GM12878 (cell line): ENCODE data around the gene KIRREL3. TPM values are rescaled to one million over a fixed set of nuclear protein-coding genes. Genes with fewer than 3 reads are reported as not detected.

Experiments used
- ATAC-seq: fragments of 200-7000 bp; cut with Tn5 transposase; 3 replicates; pipeline ENCODE4 v1.9.1; 2020; ENCODE audit warnings: mild to moderate bottlenecking, moderate library complexity
- BruUV-seq: library from RNA; stranded (reverse); fragments of 400-500 nt; replicated peaks from 2 replicates; lab custom pipeline; 2021; lab: Mats Ljungman, UMichigan
- CTCF ChIA-PET: fragments of 300-600 bp; sonication (Branson Sonifier 250); formaldehyde crosslinking; extraction: SDS; loops from one replicate; lab custom pipeline; 2021; ENCODE audit warnings: inconsistent platforms; lab: Yijun Ruan, JAX
- POLR2A ChIA-PET: fragments of 350-600 bp; formaldehyde crosslinking; extraction: SDS; loops from one replicate; lab custom pipeline; 2021; ENCODE audit warnings: inconsistent platforms; lab: Charles Lee
- RAD21 ChIA-PET: fragments of 300-600 bp; sonication (Branson Sonifier 250); formaldehyde crosslinking; loops from one replicate; lab custom pipeline; 2023; ENCODE audit warnings: antibody characterized with exemption; ENCODE audit not compliant: unreplicated experiment; lab: Charles Lee
- SMC1A ChIA-PET: fragments of 300-600 bp; sonication (Branson Sonifier 250); formaldehyde crosslinking; loops from one replicate; lab custom pipeline; 2023; ENCODE audit not compliant: unreplicated experiment, uncharacterized antibody; lab: Charles Lee
- DNase-seq: peaks from one replicate; pipeline ENCODE4 v3.0.0-alpha.2; 2011; ENCODE audit warnings: low read depth, low spot score
- FAIRE-seq: peaks from 3 replicates; lab custom pipeline; 2011; peaks lifted over from hg19 to GRCh38; lab: Jason Lieb, UNC
- H2AFZ ChIP-seq: 2 replicates; pipeline ENCODE4 v1.6.0; 2011; ENCODE audit warnings: low read depth, low read length, control low read depth; ENCODE audit not compliant: control insufficient read depth
- H3K27ac ChIP-seq: 2 replicates; pipeline ENCODE4 v1.5.1; 2011; ENCODE audit warnings: control low read depth; ENCODE audit not compliant: control insufficient read depth, insufficient read depth
- H3K27me3 ChIP-seq, 2 experiments: replicated peaks in 1 of 2; 2 replicates each; pipeline versions ENCODE4 v1.6.0 to v1.6.1; 2011; ENCODE audit warnings: low read length in 1 of 2; ENCODE audit not compliant: control insufficient read depth in 2 of 2, insufficient read depth in 2 of 2
- H3K36me3 ChIP-seq, 2 experiments: 2 replicates each; pipeline ENCODE4 v1.5.1; 2011; ENCODE audit warnings: low read length in 1 of 2; ENCODE audit not compliant: control insufficient read depth in 2 of 2, insufficient read depth in 2 of 2
- H3K4me1 ChIP-seq: 2 replicates; pipeline ENCODE4 v1.6.1; 2011; ENCODE audit warnings: mild to moderate bottlenecking, low read length, moderate library complexity, mixed read lengths; ENCODE audit not compliant: control insufficient read depth, insufficient read depth
- H3K4me2 ChIP-seq: 2 replicates; pipeline ENCODE4 v1.6.0; 2011; ENCODE audit warnings: control low read depth; ENCODE audit not compliant: control insufficient read depth, insufficient read depth
- H3K4me3 ChIP-seq: fragments of 200-600 bp; sonication (generic); 2 replicates; pipeline ENCODE4 v1.5.1; 2016
- H3K79me2 ChIP-seq: 2 replicates; pipeline ENCODE4 v1.6.0; 2011; ENCODE audit warnings: low read length; ENCODE audit not compliant: control insufficient read depth, insufficient read depth
- H3K9ac ChIP-seq: 2 replicates; pipeline ENCODE4 v1.8.0; 2011; ENCODE audit warnings: low read length, control low read depth, mixed read lengths; ENCODE audit not compliant: control insufficient read depth, insufficient read depth
- H3K9me3 ChIP-seq: replicated peaks from 3 replicates; pipeline ENCODE4 v1.5.1; 2011; ENCODE audit warnings: mild to moderate bottlenecking, low read length; ENCODE audit not compliant: control insufficient read depth, insufficient read depth
- H4K20me1 ChIP-seq: 2 replicates; pipeline ENCODE4 v1.6.0; 2011; ENCODE audit not compliant: control insufficient read depth, insufficient read depth
- CBX5 ChIP-seq: sonication (generic); IDR thresholded peaks from 2 replicates; pipeline ENCODE4 v1.6.1; 2016; ENCODE audit warnings: low read depth, moderate library complexity, mild to moderate bottlenecking, inconsistent platforms
- GABPA ChIP-seq: IDR thresholded peaks from 2 replicates; pipeline ENCODE4 v1.6.1; 2014; ENCODE audit warnings: antibody characterized with exemption, low read depth, mild to moderate bottlenecking, inconsistent platforms
- POLR2AphosphoS2 ChIP-seq: IDR thresholded peaks from 2 replicates; pipeline ENCODE4 v1.6.1; 2011; ENCODE audit warnings: low read depth, mild to moderate bottlenecking, low read length, improper control_type of control experiment, moderate library complexity
- POU2F2 ChIP-seq: IDR thresholded peaks from 3 replicates; pipeline ENCODE4 v1.6.1; 2011; ENCODE audit warnings: low read depth, mild to moderate bottlenecking, low read length, borderline replicate concordance
- RFX5 ChIP-seq: IDR thresholded peaks from 2 replicates; pipeline ENCODE4 v1.6.1; 2011; ENCODE audit warnings: low read depth, low read length, improper control_type of control experiment
- SREBF2 ChIP-seq: IDR thresholded peaks from 2 replicates; pipeline ENCODE4 v1.6.1; 2012; ENCODE audit warnings: mild to moderate bottlenecking, low read length
- STAT1 ChIP-seq: fragments of 450-650 bp; conservative IDR thresholded peaks from 2 replicates; pipeline ENCODE4 v1.6.1; 2014; ENCODE audit warnings: antibody characterized with exemption, mild to moderate bottlenecking
- TARDBP ChIP-seq: IDR thresholded peaks from 2 replicates; pipeline ENCODE4 v1.6.1; 2016; ENCODE audit warnings: borderline replicate concordance
- YY1 ChIP-seq: IDR thresholded peaks from 2 replicates; pipeline ENCODE4 v1.6.1; 2011; ENCODE audit warnings: low read depth, mild to moderate bottlenecking, low read length
- ZNF24 ChIP-seq: fragments of 450-650 bp; IDR thresholded peaks from 2 replicates; pipeline ENCODE4 v1.6.1; 2017; ENCODE audit warnings: antibody characterized with exemption, mild to moderate bottlenecking
- ZNF384 ChIP-seq: IDR thresholded peaks from 2 replicates; pipeline ENCODE4 v1.6.1; 2012; ENCODE audit warnings: low read depth, mild to moderate bottlenecking, low read length, improper control_type of control experiment, borderline replicate concordance
- WGBS: methylation state at CpG from one replicate; pipeline ENCODE4 v1.1.6; 2016; ENCODE audit warnings: low lambda C conversion rate; ENCODE audit not compliant: insufficient replicate concordance, insufficient coverage; ENCODE audit errors: missing lambda C conversion rate; 5-methylcytosine and 5-hydroxymethylcytosine counted together
- in situ Hi-C: fragments of 300-500 bp; cut with MboI; formaldehyde crosslinking; loops from 9 replicates; pipeline ENCODE4 v1.14.3; 2018; ENCODE audit warnings: mixed read lengths
- intact Hi-C: fragments of 100-400 bp; cut with micrococcal nuclease; formaldehyde crosslinking; loops from one replicate; pipeline ENCODE4 v1.14.2; 2022; ENCODE audit not compliant: unreplicated experiment
- polyA plus RNA-seq, 11 experiments: library from polyadenylated mRNA; depleted of rRNA in 4 of 11; unstranded in 6 of 11; stranded (reverse) in 5 of 11; fragments of >200 nt; fragmentation: Nextera tagmentation in 4 of 11; fragmentation: Illumina TruSeq in 1 of 11; extraction: Ambion mirVana in 4 of 11; extraction: Trizol in 1 of 11; gene quantifications; 1 replicate in 1 of 11; 2 replicates in 10 of 11; pipeline versions ENCODE4 v1.2.1 to v1.2.3, GENCODE V29; 2011 to 2016; ENCODE audit warnings: inconsistent platforms in 2 of 11, missing spikeins in 2 of 11, low read depth in 1 of 11
- total RNA-seq, 4 experiments: library from RNA; depleted of rRNA in 3 of 4; stranded (reverse); fragments of >200 nt in 3 of 4; fragmentation: Illumina TruSeq in 1 of 4; extraction: Trizol in 1 of 4; gene quantifications; 2 replicates each; pipeline versions ENCODE4 v1.2.1 to v1.2.3, GENCODE V29; 2013 to 2021
- TF ChIP-seq, protein P1 (sequence below): IDR thresholded peaks from 2 replicates; pipeline ENCODE4 v1.6.1; 2012; ENCODE audit warnings: improper control_type of control experiment, low read depth, low read length; ENCODE audit not compliant: insufficient replicate concordance
- TF ChIP-seq, protein P2 (sequence below): fragments of 450-650 bp; formaldehyde crosslinking; IDR thresholded peaks from 2 replicates; pipeline ENCODE4 v1.4.0; 2020; ENCODE audit warnings: mild to moderate bottlenecking, moderate library complexity

Gene KIRREL3
- total and polyA plus RNA-seq, 10 of the 15 experiments (the other 5 are each of a cell fraction or from before 2014, with no cell fraction given) = under 0.01 TPM; not detected in 9

DNA sequence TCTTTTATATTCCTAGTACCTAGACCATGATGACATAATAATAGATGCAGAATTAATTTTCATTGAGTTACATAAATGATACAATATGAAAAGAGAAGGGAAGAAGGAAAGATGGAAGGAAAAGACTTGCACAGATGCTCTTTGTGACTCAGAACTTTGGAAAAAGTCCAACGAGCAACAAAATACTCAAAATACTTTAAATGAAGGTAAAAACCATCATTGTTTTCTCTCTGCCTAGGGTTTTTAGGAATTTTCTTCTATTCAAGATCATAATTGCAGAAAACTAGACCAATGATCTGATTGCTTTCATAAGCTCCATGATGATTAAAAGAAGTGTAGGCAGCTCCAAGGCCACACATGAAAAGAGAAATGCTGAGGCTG is 276.9 kb downstream of the KIRREL3 start:
- ChIA-PET RAD21 (no interaction called here), POLR2A (interaction anchor here (0.6 kb wide), 1 partner anchor 192 kb away, joined by 3 read pairs; no protein-coding TSS in a partner anchor), CTCF (no interaction called here)
- Histone ChIP-seq H2AFZ (no peak overlapping the region), H3K27ac (no peak overlapping the region), H3K9me3 (no peaks in the 10 kb centered on the region), H3K79me2 (no peaks in the 10 kb centered on the region), H4K20me1 (no peaks in the 10 kb centered on the region), H3K36me3 (no peaks in the 10 kb centered on the region)
- in situ Hi-C loops = no loop called here
- no peak for DNase-seq
- 0% methylated on average over 1 of the region's 1 CpG for WGBS
- TF ChIP-seq YY1 (no peak), RFX5 (no peak), ZNF24 (no peak), GABPA (no peak), STAT1 (no peak), CBX5 (no peak), POU2F2 (no peak), POLR2AphosphoS2 (no peak), SREBF2 (no peak), TARDBP (no peak), ZNF384 (no peak)
- TF ChIP-seq, protein P1, sequence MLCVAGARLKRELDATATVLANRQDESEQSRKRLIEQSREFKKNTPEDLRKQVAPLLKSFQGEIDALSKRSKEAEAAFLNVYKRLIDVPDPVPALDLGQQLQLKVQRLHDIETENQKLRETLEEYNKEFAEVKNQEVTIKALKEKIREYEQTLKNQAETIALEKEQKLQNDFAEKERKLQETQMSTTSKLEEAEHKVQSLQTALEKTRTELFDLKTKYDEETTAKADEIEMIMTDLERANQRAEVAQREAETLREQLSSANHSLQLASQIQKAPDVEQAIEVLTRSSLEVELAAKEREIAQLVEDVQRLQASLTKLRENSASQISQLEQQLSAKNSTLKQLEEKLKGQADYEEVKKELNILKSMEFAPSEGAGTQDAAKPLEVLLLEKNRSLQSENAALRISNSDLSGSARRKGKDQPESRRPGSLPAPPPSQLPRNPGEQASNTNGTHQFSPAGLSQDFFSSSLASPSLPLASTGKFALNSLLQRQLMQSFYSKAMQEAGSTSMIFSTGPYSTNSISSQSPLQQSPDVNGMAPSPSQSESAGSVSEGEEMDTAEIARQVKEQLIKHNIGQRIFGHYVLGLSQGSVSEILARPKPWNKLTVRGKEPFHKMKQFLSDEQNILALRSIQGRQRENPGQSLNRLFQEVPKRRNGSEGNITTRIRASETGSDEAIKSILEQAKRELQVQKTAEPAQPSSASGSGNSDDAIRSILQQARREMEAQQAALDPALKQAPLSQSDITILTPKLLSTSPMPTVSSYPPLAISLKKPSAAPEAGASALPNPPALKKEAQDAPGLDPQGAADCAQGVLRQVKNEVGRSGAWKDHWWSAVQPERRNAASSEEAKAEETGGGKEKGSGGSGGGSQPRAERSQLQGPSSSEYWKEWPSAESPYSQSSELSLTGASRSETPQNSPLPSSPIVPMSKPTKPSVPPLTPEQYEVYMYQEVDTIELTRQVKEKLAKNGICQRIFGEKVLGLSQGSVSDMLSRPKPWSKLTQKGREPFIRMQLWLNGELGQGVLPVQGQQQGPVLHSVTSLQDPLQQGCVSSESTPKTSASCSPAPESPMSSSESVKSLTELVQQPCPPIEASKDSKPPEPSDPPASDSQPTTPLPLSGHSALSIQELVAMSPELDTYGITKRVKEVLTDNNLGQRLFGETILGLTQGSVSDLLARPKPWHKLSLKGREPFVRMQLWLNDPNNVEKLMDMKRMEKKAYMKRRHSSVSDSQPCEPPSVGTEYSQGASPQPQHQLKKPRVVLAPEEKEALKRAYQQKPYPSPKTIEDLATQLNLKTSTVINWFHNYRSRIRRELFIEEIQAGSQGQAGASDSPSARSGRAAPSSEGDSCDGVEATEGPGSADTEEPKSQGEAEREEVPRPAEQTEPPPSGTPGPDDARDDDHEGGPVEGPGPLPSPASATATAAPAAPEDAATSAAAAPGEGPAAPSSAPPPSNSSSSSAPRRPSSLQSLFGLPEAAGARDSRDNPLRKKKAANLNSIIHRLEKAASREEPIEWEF = no peak
- TF ChIP-seq, protein P2, sequence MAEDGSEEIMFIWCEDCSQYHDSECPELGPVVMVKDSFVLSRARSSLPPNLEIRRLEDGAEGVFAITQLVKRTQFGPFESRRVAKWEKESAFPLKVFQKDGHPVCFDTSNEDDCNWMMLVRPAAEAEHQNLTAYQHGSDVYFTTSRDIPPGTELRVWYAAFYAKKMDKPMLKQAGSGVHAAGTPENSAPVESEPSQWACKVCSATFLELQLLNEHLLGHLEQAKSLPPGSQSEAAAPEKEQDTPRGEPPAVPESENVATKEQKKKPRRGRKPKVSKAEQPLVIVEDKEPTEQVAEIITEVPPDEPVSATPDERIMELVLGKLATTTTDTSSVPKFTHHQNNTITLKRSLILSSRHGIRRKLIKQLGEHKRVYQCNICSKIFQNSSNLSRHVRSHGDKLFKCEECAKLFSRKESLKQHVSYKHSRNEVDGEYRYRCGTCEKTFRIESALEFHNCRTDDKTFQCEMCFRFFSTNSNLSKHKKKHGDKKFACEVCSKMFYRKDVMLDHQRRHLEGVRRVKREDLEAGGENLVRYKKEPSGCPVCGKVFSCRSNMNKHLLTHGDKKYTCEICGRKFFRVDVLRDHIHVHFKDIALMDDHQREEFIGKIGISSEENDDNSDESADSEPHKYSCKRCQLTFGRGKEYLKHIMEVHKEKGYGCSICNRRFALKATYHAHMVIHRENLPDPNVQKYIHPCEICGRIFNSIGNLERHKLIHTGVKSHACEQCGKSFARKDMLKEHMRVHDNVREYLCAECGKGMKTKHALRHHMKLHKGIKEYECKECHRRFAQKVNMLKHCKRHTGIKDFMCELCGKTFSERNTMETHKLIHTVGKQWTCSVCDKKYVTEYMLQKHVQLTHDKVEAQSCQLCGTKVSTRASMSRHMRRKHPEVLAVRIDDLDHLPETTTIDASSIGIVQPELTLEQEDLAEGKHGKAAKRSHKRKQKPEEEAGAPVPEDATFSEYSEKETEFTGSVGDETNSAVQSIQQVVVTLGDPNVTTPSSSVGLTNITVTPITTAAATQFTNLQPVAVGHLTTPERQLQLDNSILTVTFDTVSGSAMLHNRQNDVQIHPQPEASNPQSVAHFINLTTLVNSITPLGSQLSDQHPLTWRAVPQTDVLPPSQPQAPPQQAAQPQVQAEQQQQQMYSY (CRISPR knock-in tag) = no peak
- TF ChIP-seq, all 136 proteins: peak for 0
- no peak for ATAC-seq
- no peak overlapping the region for H3K4me2 ChIP-seq
- SMC1A ChIA-PET = no interaction called here
- BruUV-seq = no TSS peak
- H3K27me3 ChIP-seq = peaks cover 3 to 11% of the 10 kb centered on the region in 2 experiments; a peak in 3 of 4 replicates
- H3K4me3 ChIP-seq = no peak overlapping the region
- intact Hi-C loops = no loop called here
- no peaks in the 10 kb centered on the region for H3K4me1 ChIP-seq
- FAIRE-seq = no peak
- H3K9ac ChIP-seq = no peak overlapping the region
